GM21619 (cell line): ENCODE data around the gene MCTP1.

ENCODE experiments used
- ATAC-seq: cut with Tn5 transposase; IDR thresholded peaks from one replicate; pipeline ENCODE4 v1.9.1; 2021; ENCODE audit not compliant: unreplicated experiment

The MCTP1 gene

DNA sequence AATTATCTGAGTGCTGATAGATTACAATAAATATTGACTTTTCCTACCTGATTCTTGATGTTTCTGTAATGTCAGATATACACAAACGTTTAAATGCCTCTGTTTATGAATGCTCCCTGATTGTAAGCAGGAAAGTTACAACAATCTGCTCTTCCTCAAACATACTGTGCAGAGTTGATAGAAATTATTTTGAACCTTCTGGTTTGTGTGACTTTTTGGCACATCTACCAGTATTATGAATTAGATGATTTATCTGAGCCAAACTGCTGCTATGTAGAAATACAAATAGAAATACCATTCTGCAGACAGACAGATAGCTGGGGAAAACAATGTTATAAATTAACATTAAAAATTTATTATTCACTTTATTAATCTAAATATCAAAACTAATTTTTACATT lies 553.4 kb downstream of the MCTP1 start:
- ATAC-seq: no peak

DNA sequence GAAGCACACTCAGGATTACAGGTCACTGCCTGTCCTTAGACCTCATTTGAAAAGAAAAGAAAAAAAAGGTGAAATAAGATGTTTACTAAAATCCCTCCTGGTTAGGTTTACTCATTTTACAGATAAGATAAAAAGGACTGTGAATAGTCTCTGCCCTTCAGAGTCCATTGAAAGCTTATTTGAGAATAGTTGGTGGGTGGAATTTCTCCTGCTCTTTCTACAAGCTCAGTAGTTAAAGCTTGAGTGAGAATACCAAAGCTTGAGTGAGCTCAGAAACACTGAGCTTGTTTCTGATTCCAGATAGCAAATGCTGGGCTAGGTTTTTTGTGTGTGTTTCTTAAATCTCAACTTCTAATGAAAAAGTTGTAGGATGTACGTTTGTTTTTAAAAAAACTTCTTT lies 559.8 kb downstream of the MCTP1 start:
- no peak for ATAC-seq

GRCh38 chr5:94715768-94716167 lies 569.1 kb downstream of the MCTP1 start:
- ATAC-seq: no peak

DNA sequence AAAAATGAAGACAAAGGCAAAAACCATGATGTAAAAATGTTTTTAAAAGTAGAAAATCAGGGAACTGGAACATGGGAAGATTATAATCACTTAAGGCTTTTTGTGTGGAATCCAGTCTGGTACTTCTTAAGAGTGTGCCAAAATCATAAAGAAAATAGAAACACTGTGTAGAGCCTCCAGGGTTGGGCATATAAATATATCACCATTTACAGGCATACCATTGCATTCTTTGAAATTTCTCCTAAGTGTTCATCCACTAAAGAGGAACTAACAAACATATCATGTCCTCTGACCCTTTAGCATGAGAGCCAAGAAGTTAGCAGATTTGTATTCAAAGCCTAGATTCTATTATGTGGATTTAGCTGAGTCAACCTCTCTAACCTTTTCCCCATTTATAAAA lies 573.1 kb downstream of the MCTP1 start:
- no peak for ATAC-seq

GRCh38 chr5:94709277-94709676 lies 575.6 kb downstream of the MCTP1 start:
- ATAC-seq: no peak

DNA sequence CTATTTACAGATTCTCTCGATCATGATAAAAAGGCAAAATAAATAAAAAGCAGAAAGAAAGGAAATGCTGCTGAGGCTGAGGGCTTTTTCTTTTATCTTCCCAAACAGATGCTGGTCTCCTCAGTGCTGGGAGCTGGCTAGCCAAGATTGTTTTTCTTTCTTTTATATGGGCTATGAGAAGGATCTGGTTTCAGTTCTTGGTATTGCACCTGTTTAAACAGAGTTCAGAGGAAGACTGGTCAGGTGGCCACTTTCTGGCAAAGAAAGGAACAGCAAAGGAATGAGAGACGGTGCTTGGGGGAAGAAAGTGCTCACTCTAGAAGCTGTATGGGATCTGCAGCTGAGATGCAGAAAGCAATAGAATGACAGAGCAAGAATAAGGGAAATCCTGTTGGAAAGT lies 577.5 kb downstream of the MCTP1 start:
- no peak for ATAC-seq

DNA sequence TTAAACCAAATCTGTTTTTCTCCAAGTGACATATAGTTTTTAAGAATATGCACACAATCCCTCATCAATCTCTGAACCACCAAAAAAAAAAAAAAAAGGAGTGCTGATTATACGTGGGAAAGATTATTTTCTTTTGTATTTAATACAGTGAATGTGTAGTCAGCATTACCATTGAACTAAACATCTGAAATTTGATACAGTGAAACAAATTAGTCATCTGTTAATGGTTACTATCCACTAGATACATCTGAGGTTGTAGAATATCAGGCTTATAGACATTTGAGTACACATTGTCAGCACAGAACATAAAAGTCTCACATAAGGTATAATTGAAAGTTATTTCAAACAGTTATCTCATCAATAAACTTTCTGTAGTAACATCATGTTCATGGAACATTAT lies 579.5 kb downstream of the MCTP1 start:
- ATAC-seq: no peak

- peak; percentile 52 for ATAC-seq
Measured at GRCh38 chr5:94702729-94703128, 582.2 kb downstream of the MCTP1 start.

DNA sequence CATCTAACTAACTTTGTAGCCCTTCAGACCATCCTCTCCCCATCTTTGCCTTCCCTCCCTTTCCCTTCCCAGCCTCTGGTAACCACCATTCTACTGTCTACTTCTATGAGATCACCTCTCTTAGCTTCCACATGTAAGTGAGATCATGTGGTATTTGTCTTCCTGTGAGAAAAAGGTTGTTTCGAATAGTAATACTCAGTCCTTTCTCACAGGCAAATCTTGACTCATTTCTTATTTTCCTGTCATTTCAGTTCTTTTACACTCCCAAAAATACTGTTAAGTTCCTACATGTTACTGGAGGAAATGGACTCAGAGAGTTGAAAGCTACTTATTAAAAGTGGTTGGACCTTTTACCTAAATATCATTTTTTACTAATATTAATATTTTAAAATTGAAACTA lies 584.3 kb downstream of the MCTP1 start:
- ATAC-seq: peak; percentile 75

- no peak for ATAC-seq
Measured at GRCh38 chr5:94699562-94699961, 585.3 kb downstream of the MCTP1 start.

- ATAC-seq: no peak
Measured at GRCh38 chr5:94698197-94698596, 586.7 kb downstream of the MCTP1 start.

GRCh38 chr5:94694671-94695070 lies 590.2 kb downstream of the MCTP1 start:
- ATAC-seq: no peak

DNA sequence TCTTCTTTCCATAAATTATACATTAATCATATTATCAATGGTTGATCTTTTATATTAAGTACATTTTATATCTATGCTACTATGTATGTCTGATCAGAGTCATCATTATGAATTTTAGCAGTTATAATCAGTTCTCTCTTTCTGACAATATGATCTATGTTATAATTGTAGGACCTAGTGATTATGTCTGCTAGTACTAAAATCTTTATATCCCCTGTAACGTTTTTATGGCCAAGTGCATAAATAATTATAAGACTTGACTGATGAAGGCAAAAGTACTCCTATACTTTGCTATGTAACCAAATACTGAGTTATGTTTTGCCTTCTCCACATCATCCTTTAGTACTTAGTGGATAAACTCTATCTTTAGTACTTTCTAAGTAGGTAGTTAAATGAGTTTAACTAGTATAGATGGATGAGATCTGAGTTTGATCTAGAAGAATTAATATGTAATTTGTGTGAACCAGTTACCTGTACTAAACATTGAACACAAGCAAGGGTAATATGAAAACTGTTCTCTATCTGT lies 591.0 kb downstream of the MCTP1 start:
- ATAC-seq: no peak

DNA sequence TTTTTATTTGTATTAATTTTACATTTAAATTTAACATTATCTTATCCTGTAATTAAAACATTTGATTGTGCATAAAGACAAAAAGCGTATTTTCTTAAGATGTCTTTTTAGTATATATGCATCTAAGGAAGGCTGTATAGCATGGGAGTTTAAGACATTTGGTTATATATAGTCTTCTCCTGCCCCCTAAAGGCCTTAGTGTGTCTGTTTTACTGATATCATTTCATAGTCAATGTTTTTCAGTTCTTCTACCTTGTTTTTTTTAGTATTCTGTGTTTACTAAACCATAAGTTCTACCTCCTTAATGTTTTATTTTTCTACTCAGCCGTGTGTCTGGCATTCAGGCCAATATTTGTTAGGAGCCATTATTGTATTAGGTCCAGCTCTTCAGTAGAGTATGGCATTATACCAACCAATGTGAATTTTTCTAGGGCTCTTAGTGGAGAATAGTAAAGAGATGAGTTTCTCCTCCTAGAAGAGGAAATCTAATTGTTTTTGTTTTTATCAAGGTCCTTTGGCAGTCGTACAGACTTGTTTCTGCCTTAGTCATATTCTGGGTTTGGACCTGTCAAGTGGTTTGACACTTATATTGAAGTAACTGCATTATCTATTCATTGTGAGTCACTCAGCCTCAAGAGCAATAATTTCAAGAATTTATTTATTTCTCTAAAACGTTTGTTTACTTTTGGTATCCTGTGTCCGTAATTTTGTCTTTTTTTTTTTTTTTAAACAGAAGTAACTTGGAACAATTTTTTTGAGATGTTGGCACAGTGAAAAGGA lies 591.7 kb downstream of the MCTP1 start:
- ATAC-seq: peak; percentile 66

GRCh38 chr5:94692581-94692980 lies 592.3 kb downstream of the MCTP1 start:
- no peak for ATAC-seq

GRCh38 chr5:94691949-94692348 lies 592.9 kb downstream of the MCTP1 start:
- no peak for ATAC-seq

- ATAC-seq: no peak
Measured at GRCh38 chr5:94691291-94691690, 593.6 kb downstream of the MCTP1 start.

DNA sequence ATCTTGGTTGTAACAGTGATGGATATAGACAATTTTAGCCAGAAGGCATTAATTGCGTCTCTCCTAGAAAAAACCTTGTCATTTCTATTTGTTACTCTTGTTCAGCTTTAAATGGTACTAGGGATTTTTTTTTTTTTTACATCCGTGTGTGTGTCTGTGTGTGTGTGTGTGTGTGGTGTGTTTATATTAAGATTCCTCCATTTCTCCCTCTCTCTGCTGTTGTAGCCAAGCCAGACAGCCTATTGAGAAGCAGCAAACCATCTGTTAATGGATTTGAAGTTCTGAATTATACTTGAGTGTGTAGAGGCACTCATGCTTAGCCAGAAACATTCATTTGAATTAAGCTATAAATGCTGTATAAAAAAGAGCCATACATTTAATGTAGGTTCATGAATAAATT lies 594.1 kb downstream of the MCTP1 start:
- ATAC-seq: no peak

- ATAC-seq: no peak
Measured at GRCh38 chr5:94689908-94690307, 595.0 kb downstream of the MCTP1 start.

GRCh38 chr5:94682814-94683520 lies 601.9 kb downstream of the MCTP1 start:
- ATAC-seq: no peak

DNA sequence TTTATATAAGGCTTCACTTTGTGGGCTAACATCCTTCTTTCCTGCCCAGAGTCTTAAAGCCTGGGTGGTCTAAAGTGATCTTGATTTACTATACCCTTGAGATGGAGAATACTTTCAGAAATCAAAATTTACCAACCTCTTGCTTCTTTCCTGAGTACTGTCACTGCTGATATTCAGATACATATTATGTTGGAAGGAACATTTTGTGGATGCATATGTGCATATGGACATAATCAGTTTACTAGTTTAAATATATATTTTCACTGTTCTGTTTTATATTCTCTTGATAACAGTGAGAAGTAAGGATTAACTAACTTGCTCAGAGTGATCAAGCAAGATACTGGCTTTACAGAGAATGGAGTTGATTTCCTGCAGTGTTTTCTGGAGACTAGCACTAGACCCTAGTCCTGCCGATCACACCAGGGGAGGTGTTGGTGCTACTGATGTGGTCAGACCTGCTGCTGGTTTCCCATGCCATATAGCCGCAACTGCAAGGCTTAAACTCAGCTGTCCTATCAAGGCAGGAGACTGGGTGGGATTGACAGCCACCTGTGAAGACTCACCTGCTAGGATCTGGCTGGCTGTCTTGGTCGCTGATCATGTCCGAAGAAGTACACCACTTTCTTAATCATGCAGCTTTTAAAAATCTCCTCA lies 608.8 kb downstream of the MCTP1 start:
- ATAC-seq: no peak
